Stimulated activated CD4-positive, alpha-beta T cell treated with anti-CD3 and anti-CD28 coated beads, Interleukin-12 subunit alpha, Interleukin-12 subunit beta, amount 100 ng/mL, for 4 hours (primary cell): ENCODE measurements around the gene SIRT4.
A peak's percentile ranks its signal among the peaks of the same experiment; 100 is the strongest.
"Not testable (repeated sequence)": the region's sequence is repeated elsewhere in the genome, so short reads cannot be mapped to it uniquely, and the experiment has no call there.

Source experiments
- DNase-seq: peaks from one replicate; pipeline ENCODE4 v3.0.0-alpha.2; 2020

Gene SIRT4

DNA sequence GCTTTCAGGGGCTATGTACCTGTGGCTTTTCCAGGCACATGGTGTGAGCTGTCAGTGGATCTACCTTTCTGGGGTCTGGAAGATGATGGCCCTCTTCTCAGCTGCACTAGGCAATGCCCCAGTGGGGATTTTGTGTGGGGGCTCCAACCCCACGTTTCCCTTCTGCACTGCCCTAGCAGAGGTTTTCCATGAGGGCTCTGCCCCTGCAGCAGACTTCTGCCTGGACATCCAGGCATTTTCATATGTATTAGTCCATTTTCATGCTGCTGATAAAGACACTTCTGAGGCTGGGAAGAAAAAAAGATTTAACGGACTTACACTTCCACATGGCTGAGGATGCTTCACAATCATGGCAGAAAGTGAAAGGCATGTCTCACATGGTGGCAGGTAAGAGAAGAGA lies 34.3 kb downstream of the SIRT4 start:
- DNase-seq, result not testable (repeated sequence)

- no peak for DNase-seq
These were observed 35.6 kb downstream of the SIRT4 start for GRCh38 chr12:120337730-120338129.

GRCh38 chr12:120339256-120339655 lies 37.1 kb downstream of the SIRT4 start:
- DNase-seq, result no peak

DNA sequence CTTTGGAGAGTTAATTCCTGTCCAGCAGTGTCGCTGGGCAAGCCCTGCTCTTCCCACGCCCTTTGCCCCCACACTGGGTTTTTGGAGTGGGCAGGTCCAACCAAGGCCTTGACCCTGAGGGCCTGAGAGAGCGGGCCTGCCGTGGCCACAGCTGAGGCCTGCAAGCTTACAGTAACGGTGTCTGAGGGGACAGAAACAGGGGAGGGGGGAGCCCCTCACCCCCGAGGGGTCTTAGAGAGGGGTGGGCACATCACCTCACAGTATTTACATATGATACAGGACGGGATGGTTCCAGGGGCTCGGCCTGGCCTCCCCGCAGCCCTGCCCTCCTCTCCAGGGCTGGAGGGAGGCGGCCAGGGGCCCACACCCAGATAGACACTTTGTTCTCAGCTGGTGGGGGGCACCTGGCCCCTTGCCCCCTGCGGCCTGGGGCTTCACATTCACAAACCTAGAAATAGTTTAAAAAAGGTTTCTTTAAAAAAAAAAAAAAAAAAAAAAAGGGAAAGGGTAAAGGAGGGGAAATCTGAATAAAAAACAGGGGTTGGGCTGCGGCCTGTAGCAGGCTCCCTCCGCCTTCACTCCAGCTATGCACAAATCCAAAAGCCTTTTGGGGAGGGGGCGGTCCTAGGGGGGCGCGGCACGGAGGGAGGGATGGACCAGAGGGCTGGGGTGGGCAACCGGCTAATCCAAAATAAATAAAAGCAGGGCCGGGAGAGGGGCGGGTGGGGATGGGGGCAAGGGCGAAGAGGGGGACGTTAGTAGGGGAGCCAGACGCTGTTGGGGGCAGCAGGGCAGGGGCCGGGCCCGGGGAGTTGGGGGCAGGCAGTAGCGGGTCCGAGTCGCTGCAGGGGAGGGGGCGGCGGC lies 40.3 kb downstream of the SIRT4 start:
- no peak for DNase-seq

- DNase-seq, result no peak
These were observed 41.0 kb downstream of the SIRT4 start for GRCh38 chr12:120343039-120343537.

- no peak for DNase-seq
These were observed 41.6 kb downstream of the SIRT4 start for GRCh38 chr12:120343692-120344091.

- no peak for DNase-seq
These were observed 43.9 kb downstream of the SIRT4 start for GRCh38 chr12:120346031-120346430.

GRCh38 chr12:120346681-120347080 lies 44.6 kb downstream of the SIRT4 start:
- no peak for DNase-seq

- DNase-seq, result no peak
These were observed 45.6 kb downstream of the SIRT4 start for GRCh38 chr12:120347766-120348165.

DNA sequence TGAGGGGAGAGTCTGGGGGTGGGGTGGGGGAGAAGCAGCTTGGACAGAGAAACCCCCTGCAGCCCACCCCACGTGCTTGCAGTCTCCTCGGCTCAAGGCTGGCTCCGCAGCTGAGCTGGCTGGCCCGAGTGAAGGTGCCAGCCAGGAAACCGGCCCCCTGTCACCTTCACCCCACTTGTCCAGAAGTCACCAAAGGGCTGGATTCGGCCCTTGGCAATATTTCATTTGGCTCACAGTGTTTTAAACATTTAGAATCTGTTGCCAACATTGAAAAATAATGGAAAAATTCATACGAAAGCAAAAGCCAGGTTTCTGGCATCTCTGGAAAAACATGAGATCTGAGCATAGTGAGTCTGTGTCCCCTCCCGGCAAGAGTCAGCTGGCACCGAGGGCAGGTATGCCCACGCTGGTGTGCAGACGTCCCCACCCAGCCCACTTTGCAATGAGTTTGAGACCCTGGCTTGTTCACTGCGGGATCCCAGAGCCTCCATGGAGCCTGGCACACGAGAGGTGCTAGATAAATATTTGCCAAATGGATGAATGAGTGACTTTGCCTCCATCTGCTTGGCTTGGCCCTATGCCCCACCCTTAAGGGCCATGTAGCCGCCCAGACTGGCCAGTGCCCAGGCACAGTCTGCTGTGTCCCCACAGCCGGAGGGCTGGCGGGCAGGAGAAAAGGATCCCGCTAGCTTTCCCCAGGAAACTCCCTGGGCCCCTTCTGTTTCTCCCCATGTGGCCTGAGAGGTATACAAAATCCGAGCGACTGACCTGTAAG lies 48.6 kb downstream of the SIRT4 start:
- no peak for DNase-seq

DNA sequence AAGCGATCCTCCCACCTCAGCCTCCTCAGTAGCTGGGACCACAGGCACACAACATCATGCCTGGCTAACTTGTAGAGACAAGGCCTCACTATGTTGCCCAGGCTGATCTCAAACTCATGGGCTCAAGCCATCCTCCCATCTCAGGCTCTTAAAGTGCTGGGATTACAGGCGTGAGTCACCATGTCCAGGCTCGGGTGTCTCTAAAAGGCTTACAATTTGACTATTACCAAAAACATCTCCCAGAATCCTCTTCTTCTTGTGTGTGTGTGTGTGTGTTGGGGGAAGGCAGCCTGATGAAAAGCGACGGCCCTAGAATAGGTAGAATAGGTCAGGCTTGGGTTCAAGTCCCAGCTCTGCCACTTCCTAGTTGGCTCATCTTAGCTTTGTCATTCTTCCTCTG lies 50.0 kb downstream of the SIRT4 start:
- DNase-seq, result no peak

DNA sequence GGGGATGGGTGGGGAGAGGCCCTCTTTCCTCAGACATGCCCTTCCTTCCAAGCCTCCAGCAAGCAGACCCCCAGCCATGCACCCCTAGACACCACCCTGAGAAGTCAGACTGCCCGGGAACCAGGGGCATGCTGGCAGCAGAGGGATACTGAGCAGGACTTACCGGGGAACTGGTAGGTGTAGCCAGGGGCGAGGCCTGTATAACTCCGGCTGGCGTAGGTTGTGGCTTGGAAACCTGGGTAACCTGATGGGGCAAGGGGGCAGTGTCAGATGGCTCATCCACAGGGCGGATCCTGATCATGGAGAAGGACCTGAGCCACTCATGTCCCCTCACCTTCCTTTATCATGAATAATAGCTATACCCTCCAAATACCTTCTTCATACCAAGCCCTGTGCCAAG lies 51.0 kb downstream of the SIRT4 start:
- no peak for DNase-seq

GRCh38 chr12:120353556-120354317 lies 51.6 kb downstream of the SIRT4 start:
- no peak for DNase-seq

GRCh38 chr12:120356567-120357030 lies 54.5 kb downstream of the SIRT4 start:
- peak; percentile 72 for DNase-seq

DNA sequence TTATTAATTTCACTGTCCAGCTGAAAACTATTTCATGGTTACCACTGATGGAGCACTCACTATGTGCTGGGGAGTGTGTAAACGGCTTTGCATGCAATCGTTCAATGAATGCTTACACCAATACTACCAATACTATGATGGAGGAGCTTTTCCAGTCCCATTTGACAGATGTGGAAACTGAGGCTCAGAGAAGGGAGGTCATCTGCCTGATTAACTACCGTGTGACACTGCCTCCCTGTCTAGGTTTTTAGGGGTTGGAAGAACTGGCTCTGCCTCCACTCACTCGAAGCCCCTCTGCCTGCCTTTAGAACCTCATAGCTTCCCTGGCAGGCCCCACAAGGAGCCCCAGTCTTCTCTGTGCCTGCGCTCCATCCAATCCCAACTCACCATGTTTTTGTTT lies 55.0 kb downstream of the SIRT4 start:
- no peak for DNase-seq

DNA sequence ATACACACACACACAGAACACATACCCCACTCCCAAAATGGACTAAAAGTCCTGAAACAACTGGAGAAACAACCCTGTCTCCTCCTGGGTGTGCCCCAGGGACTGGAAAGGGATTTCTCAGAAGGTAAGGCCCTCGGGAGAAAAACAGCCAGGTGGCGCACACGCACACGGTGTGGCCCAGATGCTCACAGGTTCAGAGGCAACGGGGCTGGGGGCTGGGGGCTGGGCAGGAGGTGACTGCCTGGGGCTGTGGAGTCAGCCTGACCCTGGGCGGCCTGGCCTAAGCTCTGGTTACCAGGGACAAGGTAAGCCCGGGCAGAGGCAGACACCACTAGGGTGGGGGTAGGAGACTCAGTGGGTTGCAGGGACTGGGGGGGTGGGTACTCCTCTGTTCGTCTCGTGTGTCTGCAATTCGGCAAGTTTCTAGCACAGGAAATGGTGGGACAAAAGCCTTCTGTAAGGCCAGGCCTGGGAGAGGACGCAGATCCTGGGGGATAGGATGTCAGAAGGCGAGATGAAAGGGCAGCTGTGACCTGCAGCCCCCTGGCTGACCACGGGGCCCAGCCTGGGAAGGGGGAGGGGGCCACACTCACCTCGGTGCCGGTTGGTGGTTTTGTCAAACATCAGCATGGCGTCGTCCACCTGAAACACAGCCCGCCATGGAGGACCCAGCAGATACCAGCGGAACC lies 56.4 kb downstream of the SIRT4 start:
- no peak for DNase-seq

DNA sequence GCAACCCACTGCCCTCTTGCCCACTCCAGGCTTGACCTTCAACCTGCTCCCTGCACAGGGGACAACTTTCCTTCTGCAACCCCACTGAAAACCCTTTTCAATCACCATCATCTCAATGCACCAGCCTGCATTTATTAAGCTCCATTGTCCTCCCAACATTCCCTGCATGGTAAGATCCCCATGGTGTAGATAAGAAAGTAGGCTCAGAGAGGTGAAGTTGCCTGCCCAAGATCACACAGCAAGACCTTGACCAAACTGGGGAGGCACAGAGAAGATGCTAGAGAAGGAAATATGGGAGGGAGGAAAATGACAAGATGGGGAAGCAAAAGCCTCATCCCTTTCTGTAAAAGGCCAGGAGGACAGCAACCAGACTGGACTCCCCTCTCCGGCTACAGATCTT lies 57.0 kb downstream of the SIRT4 start:
- DNase-seq, result no peak

GRCh38 chr12:120361506-120362208 lies 59.5 kb downstream of the SIRT4 start:
- no peak for DNase-seq
